ENCODE results near the gene PRKAR2B. TPM values are rescaled to one million over a fixed set of nuclear protein-coding genes. Genes with fewer than 3 reads are reported as not detected.

The PRKAR2B gene
- polyA plus RNA-seq, 1 of the 3 experiments (the other 2 are of a cell fraction), result 17.3 TPM

DNA sequence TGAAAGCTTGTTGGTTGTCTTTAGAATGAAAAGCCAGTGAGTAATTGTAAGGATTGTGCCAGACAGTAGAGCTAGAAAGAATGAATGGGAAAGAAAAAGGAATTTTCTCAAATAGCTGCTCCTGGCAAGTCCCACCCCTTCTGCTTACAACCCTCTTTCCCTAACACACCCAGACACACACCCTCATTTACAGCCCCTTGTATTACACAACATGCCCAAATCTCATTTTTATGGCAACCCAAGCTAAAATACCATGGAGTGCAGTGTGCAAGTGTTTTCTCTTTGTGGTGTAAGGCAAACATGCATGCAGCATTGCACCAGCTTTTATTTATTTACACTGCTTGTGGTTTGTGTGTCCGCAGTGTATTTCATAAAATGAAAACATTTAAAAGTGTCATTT is 1.5 kb downstream of the PRKAR2B start:
- peaks cover 51% of the 10 kb centered on the region for H3K79me2 ChIP-seq (ENCODE audit: insufficient read depth)
- ChIA-PET POLR2A (interaction anchor here (1.4 kb wide), 1 partner anchor 44 kb away, joined by 4 read pairs; no protein-coding TSS in a partner anchor), CTCF (interaction anchor here (0.8 to 2.4 kb wide), 8 partner anchors 12 to 385 kb away, joined by 3 to 15 read pairs (median 8); partner anchors contain the start of gene CCDC71L)
- peak overlapping the region; percentile 87 for H3K4me2 ChIP-seq
- H3K4me3 ChIP-seq (ENCODE audit: low read depth in 2 of 2, low read length in 1 of 2), result peak overlapping the region; percentile 98 to 100
- H3K27me3 ChIP-seq (ENCODE audit: insufficient read depth), result no peaks in the 10 kb centered on the region
- peaks cover 12 to 35% of the 10 kb centered on the region in 2 experiments; a peak in 3 of 4 replicates for H3K4me1 ChIP-seq (ENCODE audit: control insufficient read depth in 1 of 2, insufficient read depth in 2 of 2, low read depth in 1 of 2, low read length in 1 of 2)
- no peak for DNase-seq
- H4K20me1 ChIP-seq (ENCODE audit: insufficient read depth), result no peaks in the 10 kb centered on the region
- no peaks in the 10 kb centered on the region for H3K9me3 ChIP-seq
- H3K27ac ChIP-seq (ENCODE audit: low read depth in 2 of 2, low read length in 1 of 2), result peak overlapping the region in 1 of 2 experiments; percentile 43; a peak in 2 of 4 replicates
- TF ChIP-seq CHD2 (IDR thresholded peaks at IDR 0.05; ENCODE audit: low read length, partially characterized antibody), result no peak
- TF ChIP-seq EP300 (IDR thresholded peaks at IDR 0.05; ENCODE audit: borderline replicate concordance in 1 of 2, low read depth in 1 of 2, low read length in 1 of 2), result no peak
- TF ChIP-seq TCF12 (IDR thresholded peaks at IDR 0.05), result no peak
- no peak for TF ChIP-seq SMC3 (IDR thresholded peaks at IDR 0.05; ENCODE audit: low read depth, low read length)
- TF ChIP-seq, protein P1, sequence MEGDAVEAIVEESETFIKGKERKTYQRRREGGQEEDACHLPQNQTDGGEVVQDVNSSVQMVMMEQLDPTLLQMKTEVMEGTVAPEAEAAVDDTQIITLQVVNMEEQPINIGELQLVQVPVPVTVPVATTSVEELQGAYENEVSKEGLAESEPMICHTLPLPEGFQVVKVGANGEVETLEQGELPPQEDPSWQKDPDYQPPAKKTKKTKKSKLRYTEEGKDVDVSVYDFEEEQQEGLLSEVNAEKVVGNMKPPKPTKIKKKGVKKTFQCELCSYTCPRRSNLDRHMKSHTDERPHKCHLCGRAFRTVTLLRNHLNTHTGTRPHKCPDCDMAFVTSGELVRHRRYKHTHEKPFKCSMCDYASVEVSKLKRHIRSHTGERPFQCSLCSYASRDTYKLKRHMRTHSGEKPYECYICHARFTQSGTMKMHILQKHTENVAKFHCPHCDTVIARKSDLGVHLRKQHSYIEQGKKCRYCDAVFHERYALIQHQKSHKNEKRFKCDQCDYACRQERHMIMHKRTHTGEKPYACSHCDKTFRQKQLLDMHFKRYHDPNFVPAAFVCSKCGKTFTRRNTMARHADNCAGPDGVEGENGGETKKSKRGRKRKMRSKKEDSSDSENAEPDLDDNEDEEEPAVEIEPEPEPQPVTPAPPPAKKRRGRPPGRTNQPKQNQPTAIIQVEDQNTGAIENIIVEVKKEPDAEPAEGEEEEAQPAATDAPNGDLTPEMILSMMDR (IDR thresholded peaks at IDR 0.05), result no peak
- TF ChIP-seq POLR2AphosphoS5 (IDR thresholded peaks at IDR 0.05; ENCODE audit: low read depth, low read length), result no peak
- TF ChIP-seq, protein P2, sequence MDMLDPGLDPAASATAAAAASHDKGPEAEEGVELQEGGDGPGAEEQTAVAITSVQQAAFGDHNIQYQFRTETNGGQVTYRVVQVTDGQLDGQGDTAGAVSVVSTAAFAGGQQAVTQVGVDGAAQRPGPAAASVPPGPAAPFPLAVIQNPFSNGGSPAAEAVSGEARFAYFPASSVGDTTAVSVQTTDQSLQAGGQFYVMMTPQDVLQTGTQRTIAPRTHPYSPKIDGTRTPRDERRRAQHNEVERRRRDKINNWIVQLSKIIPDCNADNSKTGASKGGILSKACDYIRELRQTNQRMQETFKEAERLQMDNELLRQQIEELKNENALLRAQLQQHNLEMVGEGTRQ (IDR thresholded peaks at IDR 0.05; ENCODE audit: borderline replicate concordance, low read depth, low read length), result no peak
- TF ChIP-seq MXI1 (IDR thresholded peaks at IDR 0.05; ENCODE audit: low read depth, low read length), result no peak; the same call in 1 of the 2 replicates
- TF ChIP-seq, protein P3, sequence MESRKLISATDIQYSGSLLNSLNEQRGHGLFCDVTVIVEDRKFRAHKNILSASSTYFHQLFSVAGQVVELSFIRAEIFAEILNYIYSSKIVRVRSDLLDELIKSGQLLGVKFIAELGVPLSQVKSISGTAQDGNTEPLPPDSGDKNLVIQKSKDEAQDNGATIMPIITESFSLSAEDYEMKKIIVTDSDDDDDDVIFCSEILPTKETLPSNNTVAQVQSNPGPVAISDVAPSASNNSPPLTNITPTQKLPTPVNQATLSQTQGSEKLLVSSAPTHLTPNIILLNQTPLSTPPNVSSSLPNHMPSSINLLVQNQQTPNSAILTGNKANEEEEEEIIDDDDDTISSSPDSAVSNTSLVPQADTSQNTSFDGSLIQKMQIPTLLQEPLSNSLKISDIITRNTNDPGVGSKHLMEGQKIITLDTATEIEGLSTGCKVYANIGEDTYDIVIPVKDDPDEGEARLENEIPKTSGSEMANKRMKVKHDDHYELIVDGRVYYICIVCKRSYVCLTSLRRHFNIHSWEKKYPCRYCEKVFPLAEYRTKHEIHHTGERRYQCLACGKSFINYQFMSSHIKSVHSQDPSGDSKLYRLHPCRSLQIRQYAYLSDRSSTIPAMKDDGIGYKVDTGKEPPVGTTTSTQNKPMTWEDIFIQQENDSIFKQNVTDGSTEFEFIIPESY (IDR thresholded peaks at IDR 0.05; ENCODE audit: borderline replicate concordance, low read depth), result no peak
- peaks cover 19% of the 10 kb centered on the region for H3F3A ChIP-seq (replicated peaks; ENCODE audit: insufficient read depth)
- H3K9me2 ChIP-seq, result no peaks in the 10 kb centered on the region
- peak overlapping the region; percentile 76; the same call in 1 of the 2 replicates for H3K9ac ChIP-seq
- no peaks in the 10 kb centered on the region for H3K36me3 ChIP-seq (replicated peaks in 1 of 2; ENCODE audit: control insufficient read depth in 1 of 2, insufficient read depth in 2 of 2, low read length in 1 of 2)
- 79% methylated on average over 1 of the region's 1 CpG for WGBS (ENCODE audit: low lambda C conversion rate)
- H2AFZ ChIP-seq (ENCODE audit: low read depth), result peak overlapping the region; percentile 90; the same call in 1 of the 2 replicates

Measured in SK-N-SH (cell line).